SK-N-SH (cell line): ENCODE measurements around the gene DCK.

Source experiments
- CTCF ChIP-seq: fragments of 200-600 bp; sonication (generic); IDR thresholded peaks from 2 replicates; pipeline ENCODE4 v1.6.1; 2017; ENCODE audit warnings: antibody characterized with exemption, mild to moderate bottlenecking, moderate library complexity
- JUND ChIP-seq: IDR thresholded peaks from 2 replicates; pipeline ENCODE4 v1.4.0; 2012
- MEF2A ChIP-seq: IDR thresholded peaks from 2 replicates; pipeline ENCODE4 v1.4.0; 2012; ENCODE audit warnings: low read depth, borderline replicate concordance
- POLR2AphosphoS5 ChIP-seq: IDR thresholded peaks from 2 replicates; pipeline ENCODE4 v1.6.1; 2012; ENCODE audit warnings: low read depth, low read length
- SIN3A ChIP-seq: IDR thresholded peaks from 2 replicates; pipeline ENCODE4 v1.6.1; 2012; ENCODE audit warnings: low read depth, mild to moderate bottlenecking, low read length, moderate library complexity, borderline replicate concordance
- TF ChIP-seq, protein P1 (sequence below): fragments of 150-350 bp; IDR thresholded peaks from 2 replicates; pipeline ENCODE4 v1.6.1; 2017; ENCODE audit warnings: antibody characterized with exemption, low read length, low read depth, borderline replicate concordance

DNA sequence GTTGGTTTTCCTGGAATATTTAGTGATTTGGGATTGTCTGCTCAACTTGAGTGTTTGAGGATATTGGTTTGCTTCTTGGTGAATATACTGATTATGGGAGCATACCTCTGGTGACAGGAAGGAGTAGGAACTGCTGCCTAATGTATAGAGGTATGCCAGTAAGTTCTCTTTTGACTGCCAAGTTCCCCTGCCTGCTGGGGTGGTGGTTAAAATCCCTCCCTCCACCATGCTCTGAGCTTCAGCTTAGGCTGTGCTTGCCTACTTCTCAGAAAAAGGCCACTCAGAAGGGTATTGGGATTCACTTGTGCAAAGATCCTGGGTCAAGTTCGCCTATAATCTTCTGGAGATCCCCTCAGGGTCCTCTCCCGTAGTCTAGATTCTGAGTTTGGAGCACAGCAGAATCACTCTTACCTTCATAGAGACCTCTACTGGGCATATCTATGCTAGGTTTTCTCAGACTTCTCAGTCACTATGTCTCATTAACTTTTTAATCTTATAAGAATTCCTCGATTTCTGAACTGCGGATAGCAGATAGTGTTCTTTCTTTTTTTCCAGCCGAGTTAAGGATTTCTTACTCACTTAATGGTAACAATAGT, 44.7 kb upstream of the DCK start:
- TF ChIP-seq POLR2AphosphoS5 (no peak), CTCF (no peak), SIN3A (no peak), JUND (no peak), MEF2A (no peak)
- TF ChIP-seq, protein P1, sequence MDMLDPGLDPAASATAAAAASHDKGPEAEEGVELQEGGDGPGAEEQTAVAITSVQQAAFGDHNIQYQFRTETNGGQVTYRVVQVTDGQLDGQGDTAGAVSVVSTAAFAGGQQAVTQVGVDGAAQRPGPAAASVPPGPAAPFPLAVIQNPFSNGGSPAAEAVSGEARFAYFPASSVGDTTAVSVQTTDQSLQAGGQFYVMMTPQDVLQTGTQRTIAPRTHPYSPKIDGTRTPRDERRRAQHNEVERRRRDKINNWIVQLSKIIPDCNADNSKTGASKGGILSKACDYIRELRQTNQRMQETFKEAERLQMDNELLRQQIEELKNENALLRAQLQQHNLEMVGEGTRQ, result no peak
